SK-N-SH treated with all-trans-retinoic acid at 6 μM for 48 hours (cell line): ENCODE measurements around the gene ARHGEF37.

Experiments
- RARB ChIP-seq: fragments of 250-450 bp; sonication (Bioruptor Pico); IDR thresholded peaks from 2 replicates; pipeline ENCODE4 v1.8.0; 2021; ENCODE audit warnings: mild to moderate bottlenecking, moderate library complexity
- TF ChIP-seq, protein P1 (sequence below): fragments of 250-450 bp; sonication (Bioruptor Pico); IDR thresholded peaks from 2 replicates; pipeline ENCODE4 v1.8.0; 2020; ENCODE audit warnings: mild to moderate bottlenecking, moderate library complexity, borderline replicate concordance

GRCh38 chr5:149677731-149678130 lies 96.4 kb downstream of the ARHGEF37 start:
- TF ChIP-seq, protein P1, sequence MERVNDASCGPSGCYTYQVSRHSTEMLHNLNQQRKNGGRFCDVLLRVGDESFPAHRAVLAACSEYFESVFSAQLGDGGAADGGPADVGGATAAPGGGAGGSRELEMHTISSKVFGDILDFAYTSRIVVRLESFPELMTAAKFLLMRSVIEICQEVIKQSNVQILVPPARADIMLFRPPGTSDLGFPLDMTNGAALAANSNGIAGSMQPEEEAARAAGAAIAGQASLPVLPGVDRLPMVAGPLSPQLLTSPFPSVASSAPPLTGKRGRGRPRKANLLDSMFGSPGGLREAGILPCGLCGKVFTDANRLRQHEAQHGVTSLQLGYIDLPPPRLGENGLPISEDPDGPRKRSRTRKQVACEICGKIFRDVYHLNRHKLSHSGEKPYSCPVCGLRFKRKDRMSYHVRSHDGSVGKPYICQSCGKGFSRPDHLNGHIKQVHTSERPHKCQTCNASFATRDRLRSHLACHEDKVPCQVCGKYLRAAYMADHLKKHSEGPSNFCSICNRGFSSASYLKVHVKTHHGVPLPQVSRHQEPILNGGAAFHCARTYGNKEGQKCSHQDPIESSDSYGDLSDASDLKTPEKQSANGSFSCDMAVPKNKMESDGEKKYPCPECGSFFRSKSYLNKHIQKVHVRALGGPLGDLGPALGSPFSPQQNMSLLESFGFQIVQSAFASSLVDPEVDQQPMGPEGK (CRISPR knock-in tag), result no peak
- no peak for TF ChIP-seq RARB
